SK-N-SH (cell line): ENCODE measurements around the gene TRMU. TPM values are rescaled to one million over a fixed set of nuclear protein-coding genes. Genes with fewer than 3 reads are reported as not detected.

ENCODE experiments used
- CTCF ChIA-PET: fragments of 300-600, 350-600 bp; formaldehyde crosslinking; extraction: SDS; loops from one replicate; lab custom pipeline; 2021; lab: Yijun Ruan, JAX
- POLR2A ChIA-PET: fragments of 350-600 bp; sonication (Branson Sonifier 250); formaldehyde crosslinking; extraction: SDS; loops from one replicate; lab custom pipeline; 2020; ENCODE audit warnings: antibody characterized with exemption, inconsistent platforms; lab: Yijun Ruan, JAX
- DNase-seq: peaks from one replicate; pipeline ENCODE4 v3.0.0; 2012
- H2AFZ ChIP-seq: fragments of 200-600 bp; sonication (generic); 2 replicates; pipeline ENCODE4 v1.8.1; 2016; ENCODE audit warnings: antibody characterized with exemption, mild to moderate bottlenecking, low read depth
- H3F3A ChIP-seq: fragments of 200-600 bp; sonication (generic); replicated peaks from 2 replicates; pipeline ENCODE3; 2016; ENCODE audit warnings: antibody characterized with exemption, mild to moderate bottlenecking; ENCODE audit not compliant: insufficient read depth
- H3K27ac ChIP-seq, 2 experiments: fragments of 200-500 bp in 1 of 2; fragments of 200-600 bp in 1 of 2; sonication (Bioruptor generic) in 1 of 2; sonication (generic), shearing (Covaris generic) in 1 of 2; 2 replicates each; pipeline versions ENCODE4 v1.5.1 to v1.6.1; 2014 to 2016; ENCODE audit warnings: low read depth in 2 of 2, inconsistent platforms in 1 of 2, low read length in 1 of 2, mild to moderate bottlenecking in 1 of 2, mixed read lengths in 1 of 2
- H3K27me3 ChIP-seq: fragments of 200-600 bp; sonication (generic), shearing (Covaris generic); 2 replicates; pipeline ENCODE4 v1.6.1; 2016; ENCODE audit warnings: mixed run types; ENCODE audit not compliant: insufficient read depth
- H3K36me3 ChIP-seq, 2 experiments: fragments of 200-500 bp in 1 of 2; fragments of 200-600 bp in 1 of 2; sonication (Bioruptor generic) in 1 of 2; sonication (generic) in 1 of 2; replicated peaks in 1 of 2; 2 replicates each; pipeline versions ENCODE3 to v1.5.1; 2014 to 2016; ENCODE audit warnings: low read length in 1 of 2, mild to moderate bottlenecking in 1 of 2; ENCODE audit not compliant: insufficient read depth in 2 of 2, control insufficient read depth in 1 of 2
- H3K4me1 ChIP-seq, 2 experiments: fragments of 200-500 bp in 1 of 2; fragments of 200-600 bp in 1 of 2; sonication (Bioruptor generic) in 1 of 2; sonication (generic), shearing (Covaris generic) in 1 of 2; 2 replicates each; pipeline versions ENCODE4 v1.5.1 to v1.6.1; 2014 to 2016; ENCODE audit warnings: low read depth in 1 of 2, low read length in 1 of 2, mixed run types in 1 of 2; ENCODE audit not compliant: insufficient read depth in 2 of 2, control insufficient read depth in 1 of 2
- H3K4me2 ChIP-seq: fragments of 200-600 bp; sonication (generic), shearing (Covaris generic); 2 replicates; pipeline ENCODE4 v1.6.1; 2017; ENCODE audit warnings: mixed run types
- H3K4me3 ChIP-seq, 2 experiments: fragments of 200-500 bp in 1 of 2; fragments of 200-600 bp in 1 of 2; sonication (Bioruptor generic) in 1 of 2; sonication (generic), shearing (Covaris generic) in 1 of 2; 2 replicates each; pipeline versions ENCODE4 v1.5.1 to v1.8.1; 2014 to 2016; ENCODE audit warnings: low read depth in 2 of 2, inconsistent platforms in 1 of 2, low read length in 1 of 2, mild to moderate bottlenecking in 1 of 2, mixed read lengths in 1 of 2, moderate library complexity in 1 of 2
- H3K79me2 ChIP-seq: fragments of 200-600 bp; sonication (generic); 2 replicates; pipeline ENCODE4 v1.8.1; 2017; ENCODE audit warnings: mild to moderate bottlenecking; ENCODE audit not compliant: insufficient read depth
- H3K9ac ChIP-seq: fragments of 200-600 bp; sonication (generic); 2 replicates; pipeline ENCODE4 v1.6.1; 2017; ENCODE audit warnings: mixed run types
- H3K9me2 ChIP-seq: fragments of 200-600 bp; sonication (generic); 2 replicates; pipeline ENCODE4 v1.6.1; 2017; ENCODE audit warnings: mixed run types
- H3K9me3 ChIP-seq: fragments of 200-600 bp; sonication (generic); 2 replicates; pipeline ENCODE4 v1.6.1; 2017; ENCODE audit warnings: mixed run types, mild to moderate bottlenecking, moderate library complexity
- H4K20me1 ChIP-seq: fragments of 200-600 bp; sonication (generic); 2 replicates; pipeline ENCODE4 v1.6.1; 2017; ENCODE audit warnings: mild to moderate bottlenecking, mixed run types; ENCODE audit not compliant: insufficient read depth
- FOSL2 ChIP-seq: IDR thresholded peaks from 2 replicates; pipeline ENCODE4 v1.4.0; 2012; ENCODE audit warnings: low read depth, mild to moderate bottlenecking, moderate library complexity, borderline replicate concordance
- FOXJ3 ChIP-seq: sonication (generic); formaldehyde crosslinking; IDR thresholded peaks from 2 replicates; pipeline ENCODE4 v1.5.1; 2020; ENCODE audit warnings: mild to moderate bottlenecking, missing genetic modification reagents
- FOXM1 ChIP-seq: IDR thresholded peaks from 2 replicates; pipeline ENCODE4 v1.4.0; 2012; ENCODE audit warnings: low read depth, mild to moderate bottlenecking
- GABPA ChIP-seq: IDR thresholded peaks from 2 replicates; pipeline ENCODE4 v1.4.0; 2012; ENCODE audit warnings: low read depth, mild to moderate bottlenecking
- GATA2 ChIP-seq: sonication (generic); formaldehyde crosslinking; IDR thresholded peaks from 2 replicates; pipeline ENCODE4 v1.5.0; 2020; ENCODE audit warnings: mild to moderate bottlenecking, missing genetic modification reagents
- JUND ChIP-seq: IDR thresholded peaks from 2 replicates; pipeline ENCODE4 v1.4.0; 2012
- MXI1 ChIP-seq: IDR thresholded peaks from 2 replicates; pipeline ENCODE4 v1.6.1; 2012; ENCODE audit warnings: mild to moderate bottlenecking, low read depth, low read length, improper control_type of control experiment
- NRF1 ChIP-seq: IDR thresholded peaks from 2 replicates; pipeline ENCODE4 v1.6.1; 2012; ENCODE audit warnings: low read depth, mild to moderate bottlenecking, low read length
- POLR2AphosphoS5 ChIP-seq: IDR thresholded peaks from 2 replicates; pipeline ENCODE4 v1.6.1; 2012; ENCODE audit warnings: low read depth, low read length
- RAD21 ChIP-seq: IDR thresholded peaks from 2 replicates; pipeline ENCODE4 v1.6.1; 2012; ENCODE audit warnings: mild to moderate bottlenecking, low read length
- RCOR1 ChIP-seq: fragments of 150-350 bp; IDR thresholded peaks from 2 replicates; pipeline ENCODE4 v1.6.1; 2017; ENCODE audit warnings: antibody characterized with exemption, low read length
- RFX5 ChIP-seq: IDR thresholded peaks from 2 replicates; pipeline ENCODE4 v1.6.1; 2012; ENCODE audit warnings: mild to moderate bottlenecking, improper control_type of control experiment, low read length
- RXRA ChIP-seq: IDR thresholded peaks from 2 replicates; pipeline ENCODE4 v1.4.0; 2012; ENCODE audit warnings: low read depth, mild to moderate bottlenecking, borderline replicate concordance
- SIN3A ChIP-seq: IDR thresholded peaks from 2 replicates; pipeline ENCODE4 v1.6.1; 2012; ENCODE audit warnings: low read depth, mild to moderate bottlenecking, low read length, moderate library complexity, borderline replicate concordance
- TCF12 ChIP-seq: IDR thresholded peaks from 2 replicates; pipeline ENCODE4 v1.4.0; 2012
- TEAD4 ChIP-seq: IDR thresholded peaks from 2 replicates; pipeline ENCODE4 v1.4.0; 2012; ENCODE audit warnings: mild to moderate bottlenecking, borderline replicate concordance; ENCODE audit not compliant: insufficient read depth
- YY1 ChIP-seq: IDR thresholded peaks from 2 replicates; pipeline ENCODE4 v1.4.0; 2012; ENCODE audit warnings: low read depth, mild to moderate bottlenecking
- WGBS: methylation state at CpG from one replicate; pipeline ENCODE4 v1.1.6; 2017; ENCODE audit warnings: low lambda C conversion rate; 5-methylcytosine and 5-hydroxymethylcytosine counted together
- polyA plus RNA-seq, 3 experiments: library from polyadenylated mRNA; depleted of rRNA; stranded (reverse); fragments of >200 nt; gene quantifications; 2 replicates each; pipeline ENCODE4 v1.2.3, GENCODE V29; 2012
- TF ChIP-seq, protein P1 (sequence below): IDR thresholded peaks from 2 replicates; pipeline ENCODE4 v1.4.0; 2012; ENCODE audit warnings: low read depth
- TF ChIP-seq, protein P2 (sequence below): fragments of 150-350 bp; IDR thresholded peaks from 2 replicates; pipeline ENCODE4 v1.6.1; 2017; ENCODE audit warnings: antibody characterized with exemption, low read length, low read depth, borderline replicate concordance
- TF ChIP-seq, protein P3 (sequence below): fragments of 200-600 bp; sonication (generic); IDR thresholded peaks from 2 replicates; pipeline ENCODE4 v1.6.1; 2017; ENCODE audit warnings: antibody characterized with exemption, mild to moderate bottlenecking, moderate library complexity

The TRMU gene
- polyA plus RNA-seq, 1 of the 3 experiments (the other 2 are of a cell fraction) = 47.1 TPM

DNA sequence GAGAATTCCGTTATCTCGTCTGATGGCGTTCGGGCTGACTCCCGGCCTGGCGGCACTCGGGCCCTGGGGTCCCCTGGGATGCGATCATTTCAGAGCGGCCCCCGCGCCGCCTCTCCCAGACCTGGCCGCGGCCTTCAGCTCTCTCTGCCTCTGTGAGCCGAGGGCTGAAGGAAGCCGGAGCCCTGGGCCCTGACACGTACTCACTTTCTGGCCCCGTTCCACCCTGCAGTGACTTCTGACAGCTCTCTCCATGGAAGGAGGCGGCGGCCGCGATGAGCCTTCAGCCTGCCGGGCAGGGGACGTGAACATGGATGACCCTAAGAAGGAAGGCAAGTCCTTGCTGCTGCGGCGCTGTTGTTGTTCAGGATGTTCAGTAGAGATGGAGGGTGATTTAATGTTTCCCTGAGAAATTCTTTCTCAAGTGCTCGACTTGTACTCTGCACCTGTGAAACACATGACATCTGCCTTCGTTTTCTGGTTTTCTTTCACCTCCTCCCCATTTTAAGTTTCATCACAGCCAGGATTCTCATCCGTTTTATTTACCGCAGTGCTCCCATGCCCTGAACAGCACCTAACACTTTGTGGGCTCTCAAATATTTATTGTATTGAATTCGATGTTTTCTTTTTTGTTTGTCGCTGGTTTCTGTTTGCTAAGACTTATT, 38.2 kb upstream of the TRMU start:
- no peaks in the 10 kb centered on the region for H3K9me2 ChIP-seq
- H3K4me3 ChIP-seq = peak overlapping the region; percentile 75 to 82
- TF ChIP-seq, protein P1, sequence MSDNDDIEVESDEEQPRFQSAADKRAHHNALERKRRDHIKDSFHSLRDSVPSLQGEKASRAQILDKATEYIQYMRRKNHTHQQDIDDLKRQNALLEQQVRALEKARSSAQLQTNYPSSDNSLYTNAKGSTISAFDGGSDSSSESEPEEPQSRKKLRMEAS = peak; percentile 42; the same call in 1 of the 2 replicates
- TF ChIP-seq SIN3A (peak; percentile 21; the same call in 1 of the 2 replicates), TCF12 (no peak), YY1 (0 out of 2 replicates have a peak, but pooled peaks have one; percentile 4)
- no peaks in the 10 kb centered on the region for H3K9me3 ChIP-seq
- peak overlapping the region; percentile 90 for H2AFZ ChIP-seq
- peaks cover 5 to 21% of the 10 kb centered on the region in 2 experiments; a peak in 3 of 4 replicates for H3K4me1 ChIP-seq
- DNase-seq = no peak
- WGBS = 3% methylated on average over 30 of the region's 32 CpGs
- no peaks in the 10 kb centered on the region for H3K27me3 ChIP-seq
- H3K79me2 ChIP-seq = peaks cover 54% of the 10 kb centered on the region
- H3K4me2 ChIP-seq = peak overlapping the region; percentile 97
- ChIA-PET CTCF (interaction anchor here (0.8 to 5.8 kb wide), 3 partner anchors 11 to 181 kb away, joined by 3 to 45 read pairs (median 6); no protein-coding TSS in a partner anchor), POLR2A (no interaction called here)
- peaks cover 4% of the 10 kb centered on the region for H3F3A ChIP-seq
- peaks cover 4 to 5% of the 10 kb centered on the region in 2 experiments for H3K36me3 ChIP-seq
- H3K9ac ChIP-seq = peak overlapping the region; percentile 81
- peak overlapping the region; percentile 38 to 60; a peak in 3 of 4 replicates for H3K27ac ChIP-seq
- no peaks in the 10 kb centered on the region for H4K20me1 ChIP-seq

DNA sequence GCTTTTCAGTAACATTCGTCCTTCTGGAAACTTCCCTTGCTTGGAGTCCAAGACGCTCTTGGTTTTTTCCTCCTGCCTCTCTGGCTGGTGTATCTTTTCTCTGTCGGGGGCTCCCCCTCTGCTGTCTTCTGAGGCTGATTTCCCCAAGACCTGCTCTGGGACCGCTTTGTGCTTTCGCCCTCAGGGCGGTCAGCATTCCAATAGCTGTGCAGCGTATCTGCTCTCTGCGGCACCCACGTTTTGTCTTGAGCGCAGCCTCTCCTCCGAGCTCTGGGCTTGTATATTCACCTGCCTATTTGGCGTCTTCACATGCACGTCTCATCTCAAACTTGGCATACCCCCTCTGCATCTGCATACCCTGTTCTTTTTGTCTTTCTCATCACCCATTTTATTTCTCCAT, 36.4 kb upstream of the TRMU start:
- DNase-seq = no peak
- Histone ChIP-seq H3F3A (peaks cover 18% of the 10 kb centered on the region), H3K4me3 (no peak overlapping the region), H2AFZ (no peak overlapping the region), H4K20me1 (peaks cover 6% of the 10 kb centered on the region; the same call in 1 of the 2 replicates), H3K27ac (no peak overlapping the region), H3K79me2 (peaks cover 72% of the 10 kb centered on the region), H3K9ac (no peak overlapping the region), H3K4me2 (no peak overlapping the region), H3K4me1 (peaks cover 14 to 21% of the 10 kb centered on the region in 2 experiments; a peak in 3 of 4 replicates), H3K9me2 (no peaks in the 10 kb centered on the region), H3K27me3 (no peaks in the 10 kb centered on the region), H3K36me3 (peaks cover 0 to 8% of the 10 kb centered on the region in 2 experiments), H3K9me3 (no peaks in the 10 kb centered on the region)
- ChIA-PET POLR2A (no interaction called here), CTCF (interaction anchor here (1.6 to 5.8 kb wide), 3 partner anchors 15 to 293 kb away, joined by 5 to 45 read pairs (median 5); no protein-coding TSS in a partner anchor)
- WGBS = 95% methylated on average over 13 of the region's 13 CpGs
- TF ChIP-seq RFX5 (no peak), FOXM1 (no peak), RAD21 (no peak), RXRA (no peak), NRF1 (no peak), RCOR1 (no peak), MXI1 (no peak), SIN3A (no peak), FOXJ3 (CRISPR knock-in tag) (no peak), TEAD4 (no peak), GATA2 (no peak), JUND (no peak), FOSL2 (no peak), GABPA (no peak), POLR2AphosphoS5 (no peak)
- TF ChIP-seq, protein P2, sequence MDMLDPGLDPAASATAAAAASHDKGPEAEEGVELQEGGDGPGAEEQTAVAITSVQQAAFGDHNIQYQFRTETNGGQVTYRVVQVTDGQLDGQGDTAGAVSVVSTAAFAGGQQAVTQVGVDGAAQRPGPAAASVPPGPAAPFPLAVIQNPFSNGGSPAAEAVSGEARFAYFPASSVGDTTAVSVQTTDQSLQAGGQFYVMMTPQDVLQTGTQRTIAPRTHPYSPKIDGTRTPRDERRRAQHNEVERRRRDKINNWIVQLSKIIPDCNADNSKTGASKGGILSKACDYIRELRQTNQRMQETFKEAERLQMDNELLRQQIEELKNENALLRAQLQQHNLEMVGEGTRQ = no peak
- TF ChIP-seq, protein P3, sequence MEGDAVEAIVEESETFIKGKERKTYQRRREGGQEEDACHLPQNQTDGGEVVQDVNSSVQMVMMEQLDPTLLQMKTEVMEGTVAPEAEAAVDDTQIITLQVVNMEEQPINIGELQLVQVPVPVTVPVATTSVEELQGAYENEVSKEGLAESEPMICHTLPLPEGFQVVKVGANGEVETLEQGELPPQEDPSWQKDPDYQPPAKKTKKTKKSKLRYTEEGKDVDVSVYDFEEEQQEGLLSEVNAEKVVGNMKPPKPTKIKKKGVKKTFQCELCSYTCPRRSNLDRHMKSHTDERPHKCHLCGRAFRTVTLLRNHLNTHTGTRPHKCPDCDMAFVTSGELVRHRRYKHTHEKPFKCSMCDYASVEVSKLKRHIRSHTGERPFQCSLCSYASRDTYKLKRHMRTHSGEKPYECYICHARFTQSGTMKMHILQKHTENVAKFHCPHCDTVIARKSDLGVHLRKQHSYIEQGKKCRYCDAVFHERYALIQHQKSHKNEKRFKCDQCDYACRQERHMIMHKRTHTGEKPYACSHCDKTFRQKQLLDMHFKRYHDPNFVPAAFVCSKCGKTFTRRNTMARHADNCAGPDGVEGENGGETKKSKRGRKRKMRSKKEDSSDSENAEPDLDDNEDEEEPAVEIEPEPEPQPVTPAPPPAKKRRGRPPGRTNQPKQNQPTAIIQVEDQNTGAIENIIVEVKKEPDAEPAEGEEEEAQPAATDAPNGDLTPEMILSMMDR = no peak
